Neural cell (in vitro differentiated cells): Measurements from ENCODE around the gene MUC22. TPM values are rescaled to one million over a fixed set of nuclear protein-coding genes. Genes with fewer than 3 reads are reported as not detected.
A peak's percentile ranks its signal among the peaks of the same experiment; 100 is the strongest.

ENCODE experiments used
- H2AFZ ChIP-seq: fragments of 200-600, 300-800 bp; sonication (generic), shearing (Covaris generic); 2 replicates; pipeline ENCODE4 v1.6.0; 2014; ENCODE audit warnings: low read depth, mild to moderate bottlenecking, antibody characterized with exemption, low read length, moderate library complexity
- H3F3A ChIP-seq: fragments of 200-600 bp; shearing (Covaris generic); 2 replicates; pipeline ENCODE4 v1.6.1; 2016; ENCODE audit warnings: mild to moderate bottlenecking, moderate library complexity, mixed read lengths, antibody characterized with exemption, low read length; ENCODE audit not compliant: insufficient read depth, poor library complexity, severe bottlenecking
- H3K27ac ChIP-seq: fragments of 200-600, 300-800 bp; sonication (generic), shearing (Covaris generic); 2 replicates; pipeline ENCODE4 v1.5.1; 2014; ENCODE audit warnings: mild to moderate bottlenecking, low read length, moderate library complexity
- H3K27me3 ChIP-seq: fragments of 300-800, 200-600 bp; sonication (generic), shearing (Covaris generic); 2 replicates; pipeline ENCODE4 v1.6.0; 2014; ENCODE audit warnings: mild to moderate bottlenecking, low read depth, low read length, moderate library complexity; ENCODE audit not compliant: insufficient read depth
- H3K36me3 ChIP-seq: fragments of 300-800, 200-600 bp; sonication (generic), shearing (Covaris generic); 2 replicates; pipeline ENCODE4 v1.5.1; 2014; ENCODE audit warnings: mild to moderate bottlenecking, antibody characterized with exemption, low read length, moderate library complexity; ENCODE audit not compliant: insufficient read depth
- H3K4me2 ChIP-seq: fragments of 300-800, 200-600 bp; sonication (generic), shearing (Covaris generic); 2 replicates; pipeline ENCODE4 v1.6.0; 2014; ENCODE audit warnings: mild to moderate bottlenecking, low read length
- H3K4me3 ChIP-seq: fragments of 300-800, 200-600 bp; sonication (generic), shearing (Covaris generic); 2 replicates; pipeline ENCODE4 v1.5.1; 2014; ENCODE audit warnings: mild to moderate bottlenecking, low read length, moderate library complexity
- H3K79me2 ChIP-seq: fragments of 200-600 bp; shearing (Covaris generic); replicated peaks from 2 replicates; pipeline ENCODE4 v1.6.0; 2014; ENCODE audit warnings: mild to moderate bottlenecking, low read length, moderate library complexity; ENCODE audit not compliant: insufficient read depth
- H3K9ac ChIP-seq: fragments of 300-800, 200-600 bp; sonication (generic), shearing (Covaris generic); 2 replicates; pipeline ENCODE4 v1.6.1; 2016; ENCODE audit warnings: mild to moderate bottlenecking, low read length, mixed read lengths
- H3K9me2 ChIP-seq: fragments of 200-600 bp; shearing (Covaris generic); 2 replicates; pipeline ENCODE4 v1.6.1; 2016; ENCODE audit warnings: mild to moderate bottlenecking, low read length, mixed read lengths; ENCODE audit not compliant: insufficient read depth
- H3K9me3 ChIP-seq: fragments of 200-600, 300-800 bp; sonication (generic), shearing (Covaris generic); 2 replicates; pipeline ENCODE4 v1.6.1; 2016; ENCODE audit warnings: mild to moderate bottlenecking, mixed run types, low read length, moderate library complexity, mixed read lengths
- H4K20me1 ChIP-seq: fragments of 200-600 bp; shearing (Covaris generic); 2 replicates; pipeline ENCODE4 v1.6.1; 2016; ENCODE audit warnings: mild to moderate bottlenecking, mixed run types; ENCODE audit not compliant: insufficient read depth
- EP300 ChIP-seq: fragments of 450-650 bp; conservative IDR thresholded peaks from 2 replicates; pipeline ENCODE4 v1.6.1; 2014; ENCODE audit warnings: antibody characterized with exemption, mild to moderate bottlenecking, moderate library complexity; ENCODE audit not compliant: poor library complexity, severe bottlenecking
- EZH2 ChIP-seq: fragments of 200-600, 300-800 bp; shearing (Covaris generic), sonication (generic); IDR thresholded peaks from 2 replicates; pipeline ENCODE4 v1.6.1; 2014; ENCODE audit warnings: antibody characterized with exemption, low read length, borderline replicate concordance, mild to moderate bottlenecking; ENCODE audit not compliant: insufficient read depth, poor library complexity, severe bottlenecking
- MXI1 ChIP-seq: fragments of 450-650 bp; conservative IDR thresholded peaks from 2 replicates; pipeline ENCODE4 v1.6.1; 2014; ENCODE audit warnings: antibody characterized with exemption, mild to moderate bottlenecking; ENCODE audit not compliant: poor library complexity, severe bottlenecking
- POLR2AphosphoS5 ChIP-seq: IDR thresholded peaks from 2 replicates; pipeline ENCODE4 v1.6.1; 2012
- RAD21 ChIP-seq: fragments of 450-650 bp; conservative IDR thresholded peaks from 2 replicates; pipeline ENCODE4 v1.6.1; 2014; ENCODE audit warnings: antibody characterized with exemption, mild to moderate bottlenecking, moderate library complexity
- SMC3 ChIP-seq: fragments of 450-650 bp; conservative IDR thresholded peaks from 2 replicates; pipeline ENCODE4 v1.6.1; 2014; ENCODE audit warnings: antibody characterized with exemption, mild to moderate bottlenecking, moderate library complexity; ENCODE audit not compliant: poor library complexity
- TAF1 ChIP-seq: IDR thresholded peaks from 2 replicates; pipeline ENCODE4 v1.6.1; 2012; ENCODE audit warnings: low read depth
- polyA plus RNA-seq: library from polyadenylated mRNA; depleted of rRNA; stranded (reverse); fragments of >200 nt; gene quantifications from 2 replicates; pipeline ENCODE4 v1.2.3, GENCODE V29; 2014
- TF ChIP-seq, protein P1 (sequence below): fragments of 450-650 bp; IDR thresholded peaks from 2 replicates; pipeline ENCODE4 v1.5.1; 2014; ENCODE audit warnings: antibody characterized with exemption, mild to moderate bottlenecking, moderate library complexity; ENCODE audit not compliant: poor library complexity, severe bottlenecking
- TF ChIP-seq, protein P2 (sequence below): IDR thresholded peaks from 2 replicates; pipeline ENCODE4 v1.6.1; 2012; ENCODE audit warnings: borderline replicate concordance

Gene MUC22
- polyA plus RNA-seq, 1 donor from 2014 or later, result not detected

DNA sequence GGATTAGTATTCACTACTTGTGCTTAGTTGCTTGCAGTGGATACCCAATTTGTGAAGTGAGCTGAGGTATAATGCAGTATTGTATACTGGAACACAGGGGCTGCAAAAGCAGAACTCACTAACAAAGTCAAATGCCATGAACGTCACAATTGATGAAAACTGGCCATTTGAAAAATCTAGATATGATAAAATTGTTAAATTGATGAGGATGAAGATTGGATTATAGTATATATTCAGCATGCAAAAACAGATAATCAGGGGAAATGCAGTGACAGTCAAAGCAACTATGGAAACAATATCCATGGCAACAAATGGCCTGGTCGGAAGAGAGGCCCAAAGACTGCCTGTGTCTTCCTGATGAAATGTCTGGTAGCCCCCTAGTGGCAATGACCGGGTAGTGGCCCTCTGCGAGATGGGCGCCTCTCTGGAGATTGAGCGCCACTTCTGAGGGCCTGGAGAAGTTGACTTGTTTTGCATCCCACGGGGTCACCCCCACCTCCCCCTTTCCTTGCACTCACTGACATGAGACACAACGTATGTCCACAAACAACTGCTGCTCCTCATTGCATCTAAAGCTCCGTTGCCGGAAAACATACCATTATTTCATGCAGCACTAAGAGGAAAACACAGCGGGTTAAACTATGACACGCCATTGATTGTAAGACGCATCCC is 58.5 kb downstream of the MUC22 start (continued):
- TF ChIP-seq MXI1 (peak; percentile 43), EP300 (peak; percentile 8)

DNA sequence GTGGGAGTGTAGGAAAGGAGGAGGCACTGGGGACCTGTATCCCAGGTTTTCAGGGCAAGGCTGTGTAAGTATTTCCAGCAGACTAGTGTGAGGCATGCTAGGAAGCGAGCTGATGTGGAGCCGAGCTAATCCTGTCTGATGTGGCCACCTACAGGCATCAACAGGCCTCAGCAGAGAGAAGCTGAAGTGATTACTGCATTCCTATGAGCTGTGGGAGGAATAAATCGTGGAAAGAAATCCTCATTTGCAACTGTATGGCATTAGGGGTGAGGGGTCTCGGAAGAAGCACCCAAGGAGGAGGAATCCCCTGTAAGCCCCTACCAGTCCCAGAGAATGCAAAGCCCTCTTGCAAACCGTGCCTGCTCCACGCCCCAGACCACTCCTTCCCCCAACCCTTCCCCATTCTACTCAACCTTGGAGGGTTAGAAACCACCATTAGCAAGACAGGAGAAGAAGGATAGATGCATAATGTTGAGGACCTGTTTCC is 60.5 kb downstream of the MUC22 start:
- TF ChIP-seq, protein P1, sequence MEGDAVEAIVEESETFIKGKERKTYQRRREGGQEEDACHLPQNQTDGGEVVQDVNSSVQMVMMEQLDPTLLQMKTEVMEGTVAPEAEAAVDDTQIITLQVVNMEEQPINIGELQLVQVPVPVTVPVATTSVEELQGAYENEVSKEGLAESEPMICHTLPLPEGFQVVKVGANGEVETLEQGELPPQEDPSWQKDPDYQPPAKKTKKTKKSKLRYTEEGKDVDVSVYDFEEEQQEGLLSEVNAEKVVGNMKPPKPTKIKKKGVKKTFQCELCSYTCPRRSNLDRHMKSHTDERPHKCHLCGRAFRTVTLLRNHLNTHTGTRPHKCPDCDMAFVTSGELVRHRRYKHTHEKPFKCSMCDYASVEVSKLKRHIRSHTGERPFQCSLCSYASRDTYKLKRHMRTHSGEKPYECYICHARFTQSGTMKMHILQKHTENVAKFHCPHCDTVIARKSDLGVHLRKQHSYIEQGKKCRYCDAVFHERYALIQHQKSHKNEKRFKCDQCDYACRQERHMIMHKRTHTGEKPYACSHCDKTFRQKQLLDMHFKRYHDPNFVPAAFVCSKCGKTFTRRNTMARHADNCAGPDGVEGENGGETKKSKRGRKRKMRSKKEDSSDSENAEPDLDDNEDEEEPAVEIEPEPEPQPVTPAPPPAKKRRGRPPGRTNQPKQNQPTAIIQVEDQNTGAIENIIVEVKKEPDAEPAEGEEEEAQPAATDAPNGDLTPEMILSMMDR, result peak; percentile 91
- no peak for TF ChIP-seq POLR2AphosphoS5
- no peak for TF ChIP-seq EP300
- no peak for TF ChIP-seq EZH2
- no peak for TF ChIP-seq TAF1
- peak; percentile 84 for TF ChIP-seq SMC3
- TF ChIP-seq RAD21, result peak; percentile 92
- TF ChIP-seq MXI1, result peak; percentile 55
- no peaks in the 10 kb centered on the region for H4K20me1 ChIP-seq
- H3K27me3 ChIP-seq, result no peaks in the 10 kb centered on the region
- no peak overlapping the region for H3K27ac ChIP-seq
- no peak overlapping the region for H3K4me2 ChIP-seq
- H3F3A ChIP-seq, result no peaks in the 10 kb centered on the region
- H3K9ac ChIP-seq, result peak overlapping the region; percentile 12
- no peaks in the 10 kb centered on the region for H3K36me3 ChIP-seq
- H3K9me2 ChIP-seq, result no peaks in the 10 kb centered on the region
- H3K9me3 ChIP-seq, result no peaks in the 10 kb centered on the region
- no peak overlapping the region for H2AFZ ChIP-seq
- H3K4me3 ChIP-seq, result no peak overlapping the region
- no peaks in the 10 kb centered on the region for H3K79me2 ChIP-seq

DNA sequence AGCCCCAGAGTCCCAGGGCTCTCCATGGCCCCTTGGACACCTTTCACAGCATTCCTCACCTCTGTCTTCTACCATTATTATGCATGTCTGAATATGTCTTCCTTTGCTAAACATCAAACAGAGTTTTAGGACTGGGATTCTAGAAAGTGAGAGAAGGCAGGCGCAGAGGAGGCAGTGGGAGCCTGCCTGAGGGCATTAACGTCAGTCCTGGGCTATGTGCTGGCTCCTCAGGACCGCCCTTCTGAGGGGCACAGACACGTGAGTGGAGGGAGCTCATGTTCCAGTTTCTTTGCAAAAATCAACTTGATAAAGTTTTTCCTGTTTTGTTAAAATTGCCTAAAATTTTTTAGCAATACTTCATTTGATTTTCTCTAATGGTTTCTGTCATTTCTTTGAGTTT is 64.1 kb downstream of the MUC22 start:
- H3K27me3 ChIP-seq, result no peaks in the 10 kb centered on the region
- no peaks in the 10 kb centered on the region for H4K20me1 ChIP-seq
- no peaks in the 10 kb centered on the region for H3K9me3 ChIP-seq
- no peaks in the 10 kb centered on the region for H3K79me2 ChIP-seq
- no peak overlapping the region for H3K4me2 ChIP-seq
- no peak overlapping the region for H3K9ac ChIP-seq
- H3K27ac ChIP-seq, result no peak overlapping the region
- H3K36me3 ChIP-seq, result no peaks in the 10 kb centered on the region
- no peak for TF ChIP-seq POLR2AphosphoS5
- TF ChIP-seq TAF1, result no peak
- no peak for TF ChIP-seq EZH2
- TF ChIP-seq, protein P2, sequence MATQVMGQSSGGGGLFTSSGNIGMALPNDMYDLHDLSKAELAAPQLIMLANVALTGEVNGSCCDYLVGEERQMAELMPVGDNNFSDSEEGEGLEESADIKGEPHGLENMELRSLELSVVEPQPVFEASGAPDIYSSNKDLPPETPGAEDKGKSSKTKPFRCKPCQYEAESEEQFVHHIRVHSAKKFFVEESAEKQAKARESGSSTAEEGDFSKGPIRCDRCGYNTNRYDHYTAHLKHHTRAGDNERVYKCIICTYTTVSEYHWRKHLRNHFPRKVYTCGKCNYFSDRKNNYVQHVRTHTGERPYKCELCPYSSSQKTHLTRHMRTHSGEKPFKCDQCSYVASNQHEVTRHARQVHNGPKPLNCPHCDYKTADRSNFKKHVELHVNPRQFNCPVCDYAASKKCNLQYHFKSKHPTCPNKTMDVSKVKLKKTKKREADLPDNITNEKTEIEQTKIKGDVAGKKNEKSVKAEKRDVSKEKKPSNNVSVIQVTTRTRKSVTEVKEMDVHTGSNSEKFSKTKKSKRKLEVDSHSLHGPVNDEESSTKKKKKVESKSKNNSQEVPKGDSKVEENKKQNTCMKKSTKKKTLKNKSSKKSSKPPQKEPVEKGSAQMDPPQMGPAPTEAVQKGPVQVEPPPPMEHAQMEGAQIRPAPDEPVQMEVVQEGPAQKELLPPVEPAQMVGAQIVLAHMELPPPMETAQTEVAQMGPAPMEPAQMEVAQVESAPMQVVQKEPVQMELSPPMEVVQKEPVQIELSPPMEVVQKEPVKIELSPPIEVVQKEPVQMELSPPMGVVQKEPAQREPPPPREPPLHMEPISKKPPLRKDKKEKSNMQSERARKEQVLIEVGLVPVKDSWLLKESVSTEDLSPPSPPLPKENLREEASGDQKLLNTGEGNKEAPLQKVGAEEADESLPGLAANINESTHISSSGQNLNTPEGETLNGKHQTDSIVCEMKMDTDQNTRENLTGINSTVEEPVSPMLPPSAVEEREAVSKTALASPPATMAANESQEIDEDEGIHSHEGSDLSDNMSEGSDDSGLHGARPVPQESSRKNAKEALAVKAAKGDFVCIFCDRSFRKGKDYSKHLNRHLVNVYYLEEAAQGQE, result no peak
- TF ChIP-seq, protein P1, result no peak
- TF ChIP-seq RAD21, result no peak
- no peak for TF ChIP-seq MXI1
- TF ChIP-seq EP300, result no peak
- TF ChIP-seq SMC3, result no peak
- H3K9me2 ChIP-seq, result no peaks in the 10 kb centered on the region
- H3K4me3 ChIP-seq, result no peak overlapping the region
- no peak overlapping the region for H2AFZ ChIP-seq
- no peaks in the 10 kb centered on the region for H3F3A ChIP-seq
